ENCODE results near the gene LRP3.
"Not testable (repeated sequence)": the region's sequence is repeated elsewhere in the genome, so short reads cannot be mapped to it uniquely, and the experiment has no call there.

LRP3 gene

DNA sequence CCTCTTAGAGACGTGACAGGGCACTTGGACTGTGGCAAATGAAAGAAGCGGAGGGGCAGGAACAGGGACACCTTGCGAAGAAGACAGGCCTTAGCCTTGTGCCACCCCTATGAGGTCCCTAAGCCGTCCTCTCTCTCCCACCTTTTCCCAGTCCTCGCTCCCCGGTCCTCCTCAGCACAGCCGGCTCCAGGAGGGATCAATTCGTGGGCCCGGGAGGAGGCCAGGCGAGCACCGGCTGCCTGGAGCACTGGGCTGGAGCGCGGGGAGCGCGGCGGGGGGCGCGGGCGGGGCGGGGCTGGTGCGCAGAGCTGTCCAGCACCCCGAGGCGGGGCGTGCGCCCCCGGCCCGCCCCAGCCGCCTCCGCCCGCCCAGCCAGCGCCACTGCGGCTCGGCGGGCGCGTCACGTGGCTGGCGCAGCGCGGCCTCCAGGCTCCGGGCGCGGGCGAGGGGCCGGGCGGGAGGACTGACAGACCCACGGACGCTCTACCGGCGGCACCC is at the start of gene LRP3:
TSS of gene LRP3 (plus strand) at position 466 of the 498 bp plus-strand sequence. CDS start 456 bp downstream, outside the sequence.
- DNase-seq, result no peak

DNA sequence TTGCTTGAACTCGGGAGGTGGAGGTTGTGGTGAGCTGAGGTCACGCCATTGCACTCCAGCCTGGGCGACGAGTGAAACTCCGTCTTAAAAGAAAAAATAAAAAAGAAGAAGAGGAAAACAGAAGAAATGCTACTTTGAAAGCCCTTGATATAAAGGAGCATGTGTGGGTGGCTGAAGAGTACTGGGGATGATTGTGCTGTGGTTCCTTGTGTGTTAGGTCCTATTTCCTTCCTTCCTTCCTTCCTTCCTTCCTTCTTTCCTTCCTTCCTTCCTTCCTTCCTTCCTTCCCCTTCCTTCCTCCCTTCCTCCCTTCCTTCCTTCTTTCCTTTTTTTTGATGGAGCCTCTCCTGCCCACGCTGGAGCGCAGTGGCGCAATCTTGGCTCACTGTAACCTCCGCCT is 47.9 kb upstream of the LRP3 start:
- DNase-seq, result no peak

DNA sequence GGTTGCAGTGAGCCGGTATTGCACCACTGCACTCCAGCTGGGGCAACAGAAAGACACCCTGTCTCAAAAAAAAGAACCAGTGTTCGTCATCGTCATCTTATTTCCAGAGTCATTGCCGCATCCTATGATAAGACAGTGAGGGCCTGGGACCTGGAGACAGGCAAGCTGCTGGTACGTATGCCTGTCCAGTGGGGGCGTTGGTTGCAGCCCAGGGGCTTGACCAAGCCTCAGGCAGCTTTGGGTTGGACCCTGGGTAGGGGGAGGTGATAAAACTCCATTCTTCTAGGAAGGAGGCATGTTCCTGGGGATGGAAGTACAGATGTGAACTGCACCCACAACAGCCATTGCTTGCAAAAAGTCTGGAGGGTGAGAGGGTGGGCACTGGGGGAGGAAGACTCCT is 46.6 kb upstream of the LRP3 start:
- DNase-seq, result no peak

- DNase-seq, result no peak
Measured at GRCh38 chr19:33150852-33151518, 43.1 kb upstream of the LRP3 start.

GRCh38 chr19:33152176-33152575 is 42.0 kb upstream of the LRP3 start:
- DNase-seq, result no peak

DNA sequence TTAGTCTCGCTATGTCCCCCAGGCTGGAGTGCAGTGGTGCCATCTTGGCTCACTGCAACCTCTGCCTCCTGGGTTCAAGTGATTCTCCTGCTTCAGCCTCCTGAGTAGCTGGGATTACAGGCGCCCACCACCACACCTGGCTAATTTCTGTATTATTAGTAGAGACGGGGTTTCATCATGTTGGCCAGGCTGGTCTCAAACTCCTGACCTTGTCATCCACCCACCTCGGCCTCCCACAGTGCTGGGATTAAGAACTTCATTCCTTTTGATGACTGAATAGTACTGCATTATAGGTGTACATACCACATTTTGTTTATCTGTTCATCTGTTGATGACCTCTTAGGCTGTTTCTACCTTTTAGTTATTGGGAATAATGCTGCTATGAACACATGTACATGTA is 41.5 kb upstream of the LRP3 start:
- DNase-seq, result not testable (repeated sequence)

DNA sequence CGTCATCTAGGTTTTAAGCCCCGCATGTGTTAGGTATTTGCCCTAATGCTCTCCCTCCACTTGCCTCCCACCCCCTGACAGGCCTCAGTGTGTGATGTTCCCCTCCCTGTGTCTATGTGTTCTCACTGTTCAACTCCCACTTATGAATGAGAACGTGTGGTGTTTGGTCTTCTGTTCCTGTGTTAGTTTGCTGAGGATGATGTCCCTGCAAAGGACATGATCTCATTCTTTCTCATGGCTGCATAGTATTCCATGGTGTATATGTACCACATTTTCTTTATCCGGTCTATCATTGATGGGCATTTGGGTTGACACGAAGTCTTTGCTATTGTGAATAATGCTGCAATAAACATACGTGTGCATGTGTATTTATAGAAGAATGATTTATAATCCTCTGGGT is 39.8 kb upstream of the LRP3 start:
- not testable (repeated sequence) for DNase-seq

DNA sequence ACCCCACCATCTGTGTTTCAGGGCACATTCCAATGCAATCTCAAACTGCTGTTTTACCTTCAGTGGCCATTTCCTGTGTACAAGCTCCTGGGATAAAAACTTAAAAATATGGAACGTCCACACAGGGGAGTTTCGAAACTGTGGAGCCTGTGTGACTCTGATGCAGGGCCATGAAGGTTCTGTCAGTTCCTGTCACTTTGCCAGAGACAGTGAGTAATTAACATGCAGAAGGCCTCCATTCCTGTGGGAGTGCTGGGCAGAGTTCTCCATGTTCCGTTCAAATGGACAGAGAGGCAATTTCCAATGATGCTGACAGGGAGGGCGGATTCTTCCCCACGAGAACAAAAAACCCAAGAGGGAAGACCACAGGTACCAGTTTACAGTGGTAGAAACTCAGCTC is 37.8 kb upstream of the LRP3 start:
- DNase-seq, result no peak

DNA sequence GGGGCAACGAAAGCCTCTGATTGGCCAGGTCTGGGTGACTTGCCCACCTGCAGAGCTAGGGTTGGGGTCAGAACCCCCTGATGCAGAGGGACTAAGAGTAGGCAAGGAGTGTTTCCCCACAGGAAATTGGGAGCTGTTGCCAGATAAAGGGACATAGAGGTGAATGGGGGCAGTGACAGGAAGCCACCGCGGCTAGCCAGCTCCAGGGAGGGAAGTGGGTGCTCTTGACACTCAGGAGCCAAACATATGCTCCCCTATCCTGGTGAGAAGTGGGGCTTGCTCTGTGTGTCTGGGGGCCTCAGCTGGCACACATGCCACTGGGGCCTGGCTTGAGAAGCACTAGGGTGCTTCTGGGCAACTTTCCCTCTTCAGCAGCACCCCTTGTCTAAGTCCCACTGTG is 36.2 kb upstream of the LRP3 start:
- DNase-seq, result no peak

DNA sequence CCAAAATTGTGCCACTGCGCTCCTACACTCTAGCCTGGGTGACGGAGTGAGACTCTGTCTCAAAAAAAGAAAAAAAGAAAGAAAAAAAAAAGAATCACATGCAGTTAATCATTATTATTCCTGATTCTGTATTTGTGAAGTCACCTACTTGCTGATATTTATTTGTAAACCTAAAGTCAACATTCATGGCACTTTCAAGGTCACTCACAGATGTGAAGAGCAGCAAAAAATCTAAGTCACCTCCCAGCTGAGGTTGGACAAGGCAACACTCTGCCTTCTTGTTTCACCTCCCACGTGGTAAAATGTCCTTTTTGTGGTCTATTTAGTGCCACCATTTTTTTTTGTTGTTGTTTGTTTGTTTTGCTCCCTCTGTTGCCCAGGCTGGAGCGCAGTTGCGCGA is 35.8 kb upstream of the LRP3 start:
- DNase-seq, result no peak

- no peak for DNase-seq
Measured at GRCh38 chr19:33159149-33159548, 35.0 kb upstream of the LRP3 start.

DNA sequence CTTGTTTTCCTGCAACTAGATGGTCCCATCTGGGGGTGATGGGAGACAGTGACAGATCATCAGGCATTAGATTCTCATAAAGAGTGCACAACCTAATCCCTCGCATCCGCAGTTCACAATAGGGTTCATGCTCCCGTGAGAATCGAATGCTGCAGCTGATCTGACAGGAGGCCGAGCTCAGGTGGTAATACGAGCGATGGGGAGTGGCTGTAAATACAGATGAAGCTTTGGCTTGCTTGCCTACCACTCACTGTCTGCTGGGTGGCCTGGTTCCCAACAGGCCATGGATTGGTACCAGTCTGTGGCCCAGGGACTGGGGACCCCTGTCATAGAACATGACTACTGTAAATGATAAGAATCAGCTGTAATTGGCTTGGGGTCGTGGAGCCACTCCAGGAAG is 34.2 kb upstream of the LRP3 start:
- no peak for DNase-seq

DNA sequence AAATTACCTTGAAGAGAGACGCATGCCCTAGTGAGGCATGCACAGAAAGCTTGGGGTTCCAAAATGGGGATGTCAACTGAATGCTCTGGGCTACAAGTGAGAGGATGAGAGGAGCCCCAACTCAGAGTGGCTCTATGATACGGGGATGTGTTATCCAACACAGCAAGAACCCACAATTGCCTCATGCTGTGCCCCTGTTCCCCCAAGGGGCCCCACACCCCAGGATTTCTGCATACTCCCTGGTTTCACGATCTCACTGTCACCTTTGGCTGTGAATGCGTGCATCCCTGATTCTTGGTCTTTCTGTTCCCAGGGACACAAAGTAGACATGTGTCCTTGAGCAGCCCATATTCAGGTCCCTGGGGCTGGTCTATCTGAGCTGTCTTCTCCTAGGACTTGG is 32.9 kb upstream of the LRP3 start:
- DNase-seq, result no peak

DNA sequence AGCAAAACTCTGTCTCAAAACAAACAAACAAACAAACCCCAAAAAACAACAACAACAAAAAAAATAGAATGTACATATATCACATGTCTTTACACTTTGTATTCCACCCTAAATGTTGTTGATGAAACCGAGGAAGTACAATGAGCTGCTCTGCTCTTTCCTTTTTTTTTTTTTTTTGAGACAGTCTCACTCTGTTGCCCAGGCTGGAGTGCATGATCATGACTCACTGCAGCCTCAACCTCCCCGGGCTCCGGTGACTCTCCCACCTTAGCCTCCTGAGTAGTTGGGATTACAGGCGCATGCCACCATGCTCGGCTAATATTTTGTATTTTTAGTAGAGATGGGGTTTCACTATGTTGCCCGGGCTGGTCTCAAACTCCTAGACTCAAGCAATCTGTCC is 30.6 kb upstream of the LRP3 start:
- no peak for DNase-seq

GRCh38 chr19:33166037-33166436 is 28.1 kb upstream of the LRP3 start:
- not testable (repeated sequence) for DNase-seq

GRCh38 chr19:33167438-33167837 is 26.7 kb upstream of the LRP3 start:
- DNase-seq, result no peak

GRCh38 chr19:33168528-33168927 is 25.6 kb upstream of the LRP3 start:
- no peak for DNase-seq

DNA sequence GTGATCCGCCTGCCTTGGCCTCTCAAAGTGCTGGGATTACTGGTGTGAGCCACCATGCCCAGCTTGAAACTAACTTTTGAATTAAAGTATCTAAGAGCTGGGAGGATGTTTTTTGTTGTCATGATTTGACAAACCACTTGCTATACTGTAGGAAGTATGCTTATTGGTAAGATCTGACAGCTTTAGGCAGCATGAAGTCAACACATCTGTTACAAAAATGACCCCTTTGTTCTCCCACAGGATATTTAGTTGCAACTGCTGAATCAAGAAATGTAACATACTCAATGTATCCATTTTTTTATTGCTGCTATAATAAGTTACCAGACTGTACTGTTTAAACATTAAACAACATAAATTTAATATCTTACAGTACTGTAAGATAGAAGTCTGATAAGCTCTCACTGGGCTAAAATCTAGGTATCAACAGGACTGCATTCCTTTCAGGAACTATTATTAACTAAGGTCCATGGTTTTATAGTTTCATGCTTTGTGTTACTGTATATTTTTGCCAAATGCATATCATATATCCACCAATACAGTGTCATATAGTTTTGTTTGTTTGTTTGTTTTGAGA is 22.8 kb upstream of the LRP3 start:
- no peak for DNase-seq

GRCh38 chr19:33171916-33172359 is 22.2 kb upstream of the LRP3 start:
- DNase-seq, result no peak

- no peak for DNase-seq
Measured at GRCh38 chr19:33174186-33174585, 19.9 kb upstream of the LRP3 start.

- no peak for DNase-seq
Measured at GRCh38 chr19:33175156-33175782, 18.9 kb upstream of the LRP3 start.

- peak; percentile 40 for DNase-seq
Measured at GRCh38 chr19:33175886-33176669, 18.1 kb upstream of the LRP3 start.

- peak; percentile 95 for DNase-seq
Measured at GRCh38 chr19:33176670-33177416, 17.3 kb upstream of the LRP3 start.
